HEK293T (cell line): ENCODE measurements around the gene MFRP.

Source experiments
- ARNT ChIP-seq: fragments of 450-650 bp; IDR thresholded peaks from 2 replicates; pipeline ENCODE4 v1.6.1; 2017; ENCODE audit warnings: mild to moderate bottlenecking
- BHLHE40 ChIP-seq: fragments of 450-650 bp; IDR thresholded peaks from 2 replicates; pipeline ENCODE4 v1.6.1; 2016; ENCODE audit warnings: mild to moderate bottlenecking, moderate library complexity, borderline replicate concordance
- FOXA1 ChIP-seq: fragments of 450-650 bp; IDR thresholded peaks from 2 replicates; pipeline ENCODE4 v1.6.1; 2016; ENCODE audit warnings: mild to moderate bottlenecking
- FOXK2 ChIP-seq: fragments of 450-650 bp; IDR thresholded peaks from 2 replicates; pipeline ENCODE4 v1.6.1; 2016; ENCODE audit warnings: mild to moderate bottlenecking
- FOXM1 ChIP-seq: fragments of 450-650 bp; IDR thresholded peaks from 2 replicates; pipeline ENCODE4 v1.6.1; 2017; ENCODE audit warnings: mild to moderate bottlenecking, borderline replicate concordance
- HDGF ChIP-seq: fragments of 450-650 bp; IDR thresholded peaks from 2 replicates; pipeline ENCODE4 v1.6.1; 2017; ENCODE audit warnings: antibody characterized with exemption, borderline replicate concordance
- L3MBTL2 ChIP-seq: fragments of 450-650 bp; conservative IDR thresholded peaks from 2 replicates; pipeline ENCODE4 v1.6.1; 2016; ENCODE audit warnings: mild to moderate bottlenecking
- PKNOX1 ChIP-seq: fragments of 450-650 bp; IDR thresholded peaks from 2 replicates; pipeline ENCODE4 v1.6.1; 2016
- SP1 ChIP-seq: fragments of 450-650 bp; IDR thresholded peaks from 2 replicates; pipeline ENCODE4 v1.6.1; 2017
- SUZ12 ChIP-seq: fragments of 450-650 bp; IDR thresholded peaks from 2 replicates; pipeline ENCODE4 v1.6.1; 2016; ENCODE audit warnings: mild to moderate bottlenecking
- TARDBP ChIP-seq: fragments of 450-650 bp; IDR thresholded peaks from 2 replicates; pipeline ENCODE4 v1.6.1; 2016
- ZNF384 ChIP-seq: fragments of 450-650 bp; IDR thresholded peaks from 2 replicates; pipeline ENCODE4 v1.6.1; 2016

- TF ChIP-seq PKNOX1 (no peak), FOXM1 (no peak), HDGF (no peak), BHLHE40 (no peak), TARDBP (no peak), FOXK2 (no peak), SP1 (no peak), ZNF384 (no peak), ARNT (no peak), L3MBTL2 (no peak), FOXA1 (no peak), SUZ12 (no peak)
These were observed 4.5 kb downstream of the MFRP start for GRCh38 chr11:119342023-119342300.
